ENCODE results near the gene FAM98C. TPM values are rescaled to one million over a fixed set of nuclear protein-coding genes. Genes with fewer than 3 reads are reported as not detected.

FAM98C gene
- polyA plus RNA-seq, 1 of the 3 experiments (the other 2 are of a cell fraction), result 26.7 TPM

DNA sequence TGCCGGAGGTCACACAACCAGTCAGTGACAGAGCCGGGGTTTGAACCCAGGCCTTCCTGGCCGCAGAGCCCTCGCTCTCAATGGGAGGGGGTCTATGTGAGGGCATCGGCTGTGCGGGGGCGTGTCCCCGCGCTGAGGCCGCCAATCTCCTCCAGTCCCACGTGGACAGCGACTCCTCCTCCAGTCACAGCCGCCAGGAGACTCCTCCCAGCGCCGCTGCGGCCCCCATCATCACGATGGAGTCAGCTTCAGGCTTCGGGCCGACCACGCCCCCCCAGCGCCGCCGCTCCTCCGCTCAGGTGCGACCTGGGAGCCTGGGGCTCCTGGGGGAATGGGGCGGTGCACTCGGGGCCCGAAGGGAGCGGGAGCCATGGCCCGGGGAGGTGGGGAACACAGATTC is 8.4 kb upstream of the FAM98C start:
- H3K27ac ChIP-seq (ENCODE audit: low read depth in 2 of 2, low read length in 1 of 2), result no peak overlapping the region
- H3K79me2 ChIP-seq (ENCODE audit: insufficient read depth), result peaks cover 26% of the 10 kb centered on the region
- no peak overlapping the region for H3K9ac ChIP-seq
- no peak overlapping the region for H2AFZ ChIP-seq (ENCODE audit: low read depth)
- 95% methylated on average over 21 of the region's 30 CpGs for WGBS (ENCODE audit: low lambda C conversion rate)
- DNase-seq, result no peak
- no peaks in the 10 kb centered on the region for H3K27me3 ChIP-seq (ENCODE audit: insufficient read depth)
- H3K4me2 ChIP-seq, result no peak overlapping the region
- peaks cover 7 to 9% of the 10 kb centered on the region in 2 experiments; a peak in 2 of 4 replicates for H3K4me1 ChIP-seq (ENCODE audit: control insufficient read depth in 1 of 2, insufficient read depth in 2 of 2, low read depth in 1 of 2, low read length in 1 of 2)
- H3K36me3 ChIP-seq (replicated peaks in 1 of 2; ENCODE audit: control insufficient read depth in 1 of 2, insufficient read depth in 2 of 2, low read length in 1 of 2), result peaks cover 22 to 35% of the 10 kb centered on the region in 2 experiments
- no peak overlapping the region for H3K4me3 ChIP-seq (ENCODE audit: low read depth in 2 of 2, low read length in 1 of 2)
- no peaks in the 10 kb centered on the region for H3K9me2 ChIP-seq
- H4K20me1 ChIP-seq (ENCODE audit: insufficient read depth), result no peaks in the 10 kb centered on the region
- H3K9me3 ChIP-seq, result no peaks in the 10 kb centered on the region
- peaks cover 3% of the 10 kb centered on the region for H3F3A ChIP-seq (replicated peaks; ENCODE audit: insufficient read depth)
- POLR2A ChIA-PET, result no interaction called here
- CTCF ChIA-PET, result interaction anchor here (2.9 kb wide), 1 partner anchor 9 kb away, joined by 13 read pairs; the partner anchor contains the start of gene FAM98C
- TF ChIP-seq JUND (IDR thresholded peaks at IDR 0.05) (no peak), FOXM1 (IDR thresholded peaks at IDR 0.05; ENCODE audit: low read depth) (no peak), MAX (IDR thresholded peaks at IDR 0.05; ENCODE audit: low read depth) (no peak), MXI1 (IDR thresholded peaks at IDR 0.05; ENCODE audit: low read depth, low read length) (no peak), TAF1 (IDR thresholded peaks at IDR 0.05; ENCODE audit: borderline replicate concordance, low read depth, low read length) (no peak), CHD2 (IDR thresholded peaks at IDR 0.05; ENCODE audit: low read length, partially characterized antibody) (no peak), EP300 (IDR thresholded peaks at IDR 0.05; ENCODE audit: borderline replicate concordance in 1 of 2, low read depth in 1 of 2, low read length in 1 of 2) (no peak), TCF12 (IDR thresholded peaks at IDR 0.05) (no peak), SMC3 (IDR thresholded peaks at IDR 0.05; ENCODE audit: low read depth, low read length) (no peak), ZBTB33 (IDR thresholded peaks at IDR 0.05; ENCODE audit: borderline replicate concordance, low read depth) (no peak), RCOR1 (IDR thresholded peaks at IDR 0.05; ENCODE audit: low read length) (no peak), RFX5 (IDR thresholded peaks at IDR 0.05; ENCODE audit: low read length) (no peak), GATA2 (CRISPR knock-in tag; IDR thresholded peaks at IDR 0.05) (no peak), RAD21 (IDR thresholded peaks at IDR 0.05; ENCODE audit: low read length) (no peak), RXRA (IDR thresholded peaks at IDR 0.05; ENCODE audit: borderline replicate concordance, low read depth) (no peak), NFIC (IDR thresholded peaks at IDR 0.05; ENCODE audit: borderline replicate concordance) (no peak), USF2 (IDR thresholded peaks at IDR 0.05; ENCODE audit: borderline replicate concordance, low read depth, low read length) (no peak), MEF2A (IDR thresholded peaks at IDR 0.05; ENCODE audit: borderline replicate concordance, low read depth) (no peak)
- TF ChIP-seq, protein P1, sequence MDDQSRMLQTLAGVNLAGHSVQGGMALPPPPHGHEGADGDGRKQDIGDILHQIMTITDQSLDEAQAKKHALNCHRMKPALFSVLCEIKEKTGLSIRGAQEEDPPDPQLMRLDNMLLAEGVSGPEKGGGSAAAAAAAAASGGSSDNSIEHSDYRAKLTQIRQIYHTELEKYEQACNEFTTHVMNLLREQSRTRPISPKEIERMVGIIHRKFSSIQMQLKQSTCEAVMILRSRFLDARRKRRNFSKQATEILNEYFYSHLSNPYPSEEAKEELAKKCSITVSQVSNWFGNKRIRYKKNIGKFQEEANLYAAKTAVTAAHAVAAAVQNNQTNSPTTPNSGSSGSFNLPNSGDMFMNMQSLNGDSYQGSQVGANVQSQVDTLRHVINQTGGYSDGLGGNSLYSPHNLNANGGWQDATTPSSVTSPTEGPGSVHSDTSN (IDR thresholded peaks at IDR 0.05), result no peak
